ENCODE results near the gene CREM.
"Not testable (repeated sequence)": the region's sequence is repeated elsewhere in the genome, so short reads cannot be mapped to it uniquely, and the experiment has no call there.

Gene CREM

GRCh38 chr10:35126530-35127288 is at the start of gene CREM:
TSS of gene CREM (plus strand) at chr10:35126846. CDS start at chr10:35137836, 10,990 bp downstream.
- ATAC-seq (peak; percentile 88), DNase-seq (peak; percentile 100)

- ATAC-seq, result no peak
- DNase-seq, result no peak
Measured at GRCh38 chr10:35079265-35079664, 47.4 kb upstream of the CREM start.

- ATAC-seq (no peak), DNase-seq (no peak)
Measured at GRCh38 chr10:35079763-35080162, 46.9 kb upstream of the CREM start.

- DNase-seq, ATAC-seq: not testable (repeated sequence)
Measured at GRCh38 chr10:35080261-35080660, 46.4 kb upstream of the CREM start.

- no peak for DNase-seq
- ATAC-seq, result no peak
Measured at GRCh38 chr10:35083242-35083641, 43.4 kb upstream of the CREM start.

GRCh38 chr10:35089611-35090161 is 37.0 kb upstream of the CREM start:
- no peak for ATAC-seq
- no peak for DNase-seq

GRCh38 chr10:35090162-35090954 is 36.3 kb upstream of the CREM start, which contains the start of gene CUL2:
TSS of gene CUL2 (minus strand) at chr10:35090341. CDS start at chr10:35071317, 19,024 bp downstream.
- ATAC-seq (peak; percentile 96), DNase-seq (peak; percentile 92)

GRCh38 chr10:35091994-35092790 is 34.5 kb upstream of the CREM start:
- no peak for ATAC-seq

GRCh38 chr10:35092851-35093250 is 33.8 kb upstream of the CREM start:
- peak; percentile 8 for DNase-seq
- ATAC-seq, result no peak

More at GRCh38 chr10:35091994-35092790, 34.5 kb upstream of the CREM start:
- no peak for DNase-seq

- ATAC-seq (no peak), DNase-seq (no peak)
Measured at GRCh38 chr10:35096312-35096711, 30.3 kb upstream of the CREM start.

GRCh38 chr10:35097510-35097909 is 29.1 kb upstream of the CREM start:
- ATAC-seq, result no peak

GRCh38 chr10:35103882-35104281 is 22.8 kb upstream of the CREM start:
- DNase-seq (no peak), ATAC-seq (no peak)

More at GRCh38 chr10:35097510-35097909, 29.1 kb upstream of the CREM start:
- DNase-seq, result no peak

- DNase-seq (no peak), ATAC-seq (no peak)
Measured at GRCh38 chr10:35112571-35112970, 14.1 kb upstream of the CREM start.

GRCh38 chr10:35119378-35119777 is 7.3 kb upstream of the CREM start:
- no peak for DNase-seq
- ATAC-seq, result no peak

- DNase-seq (no peak), ATAC-seq (no peak)
Measured at GRCh38 chr10:35124540-35124939, 2.1 kb upstream of the CREM start.

- no peak for DNase-seq
- ATAC-seq, result peak; percentile 1
Measured at GRCh38 chr10:35126062-35126529, 550 bp upstream of the CREM start.

- ATAC-seq, result peak; percentile 25
- peak; percentile 80 for DNase-seq
Measured at GRCh38 chr10:35127289-35127891, 744 bp downstream of the CREM start.

GRCh38 chr10:35129185-35129674 is 2.6 kb downstream of the CREM start:
- DNase-seq (no peak), ATAC-seq (no peak)

- no peak for ATAC-seq
- no peak for DNase-seq
Measured at GRCh38 chr10:35130663-35131062, 4.0 kb downstream of the CREM start.

GRCh38 chr10:35132727-35133126 is 6.1 kb downstream of the CREM start:
- no peak for DNase-seq
- ATAC-seq, result no peak

GRCh38 chr10:35133586-35133985 is 6.9 kb downstream of the CREM start:
- peak; percentile 45 for ATAC-seq
- no peak for DNase-seq
